ENCODE results near the gene SLC66A1. TPM values are rescaled to one million over a fixed set of nuclear protein-coding genes. Genes with fewer than 3 reads are reported as not detected.

Gene SLC66A1
- total RNA-seq, 1 donor from 2014 or later, result 11.3 TPM

DNA sequence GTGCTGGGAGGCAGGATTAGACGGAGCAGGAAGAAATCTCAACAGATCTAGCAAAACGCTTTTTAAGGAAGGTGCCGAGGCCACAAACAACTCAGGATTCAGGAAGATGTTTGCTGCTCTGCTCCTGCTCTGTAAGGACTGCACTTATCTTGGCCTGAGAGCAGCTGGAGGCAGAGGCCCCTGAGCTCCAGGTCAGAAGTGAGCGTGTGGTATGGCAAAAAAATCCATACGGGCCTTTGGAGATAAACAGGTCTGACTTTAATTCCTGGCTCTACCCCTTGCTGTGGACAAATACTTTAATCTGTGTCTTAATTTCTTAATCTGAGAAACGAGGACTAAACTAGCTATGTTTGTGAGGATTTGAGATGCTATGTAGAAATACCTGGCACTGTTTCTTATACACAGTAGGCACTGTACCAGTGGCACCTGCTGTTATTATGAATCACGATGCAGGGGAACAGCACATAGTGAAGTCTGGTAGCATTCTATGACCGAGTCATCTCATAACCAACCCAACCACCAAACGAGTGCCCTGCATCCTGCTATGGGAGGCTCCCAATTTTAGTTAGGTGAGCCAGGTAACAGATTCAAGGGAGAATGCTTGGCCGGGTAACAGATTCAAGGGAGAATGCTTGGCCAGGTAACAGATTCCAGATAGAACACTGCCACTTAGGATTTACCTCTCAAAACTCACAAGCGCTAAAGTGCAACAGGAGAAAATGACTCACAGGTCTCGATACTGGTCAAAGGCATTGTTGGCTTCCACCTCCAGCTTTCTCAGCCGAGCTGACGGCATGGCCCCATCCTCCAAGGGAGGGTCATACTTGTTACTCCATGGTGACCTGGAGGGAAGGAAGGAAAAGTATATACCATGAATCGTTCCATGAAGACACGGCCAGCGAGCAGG lies 65.9 kb downstream of the SLC66A1 start:
- DNase-seq (ENCODE audit: low spot score), result no peak

Other genes starting within 250 kb of the SLC66A1 start
- gene UBR4, start 102.1 kb upstream of the SLC66A1 start, total RNA-seq, result 174 TPM
- gene EMC1, start 60.8 kb upstream of the SLC66A1 start, total RNA-seq, result 54.6 TPM
- 43.0 TPM for gene MRTO4, start 60.5 kb upstream of the SLC66A1 start, total RNA-seq
- gene AKR7A3, start 23.6 kb upstream of the SLC66A1 start, total RNA-seq, result 1.8 TPM
- 40.8 TPM for gene AKR7A2, start 182 bp upstream of the SLC66A1 start, total RNA-seq
- 284 TPM for gene CAPZB, start 173.2 kb downstream of the SLC66A1 start, total RNA-seq